ENCODE data around the gene MTA1. TPM values are rescaled to one million over a fixed set of nuclear protein-coding genes. Genes with fewer than 3 reads are reported as not detected.
A peak's percentile ranks its signal among the peaks of the same experiment; 100 is the strongest.

Gene MTA1
- total RNA-seq, 1 experiment from 2014 or later, result 238 TPM

DNA sequence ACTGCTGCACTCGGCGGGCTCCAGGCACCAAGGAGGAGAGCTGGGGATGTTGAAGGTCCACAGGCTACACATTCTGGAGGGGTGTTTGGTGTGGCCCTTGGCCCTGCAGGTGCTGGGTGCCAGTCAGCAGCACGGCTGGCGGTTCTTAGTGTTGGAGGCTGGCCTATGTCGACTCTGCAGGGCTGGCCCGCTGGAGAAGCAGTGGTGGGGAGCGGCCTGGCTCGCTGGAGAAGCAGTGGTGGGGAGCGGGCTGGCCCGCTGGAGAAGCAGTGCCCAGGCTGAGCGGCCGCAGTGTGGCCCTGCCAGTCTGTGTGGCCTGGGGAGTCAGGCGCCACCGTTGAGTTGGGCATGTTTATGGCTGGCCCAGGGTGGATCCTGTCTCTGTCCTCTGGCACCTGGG is 27.3 kb downstream of the MTA1 start:
- Histone ChIP-seq H3K4me1 (ENCODE audit: insufficient read depth, low read length, poor library complexity, severe bottlenecking) (peaks cover 4% of the 10 kb centered on the region), H3K4me3 (ENCODE audit: low read depth, low read length, poor library complexity, severe bottlenecking) (no peak overlapping the region), H3K36me3 (ENCODE audit: insufficient read depth, low read length, poor library complexity, severe bottlenecking) (peaks cover 54% of the 10 kb centered on the region), H3K27ac (ENCODE audit: low read depth, low read length, poor library complexity, severe bottlenecking) (no peak overlapping the region), H3K27me3 (replicated peaks; ENCODE audit: insufficient read depth, low read depth, low read length, poor library complexity) (no peaks in the 10 kb centered on the region), H3K9me3 (ENCODE audit: low read depth, low read length, poor library complexity, severe bottlenecking) (no peaks in the 10 kb centered on the region)
- intact Hi-C loops (cut with micrococcal nuclease; ENCODE audit: unreplicated experiment), result no loop called here
- ChIA-PET POLR2A (ENCODE audit: low non-redundant PET) (no interaction called here), CTCF (no interaction called here)
- BruUV-seq (replicated peaks), result no TSS peak
- no peak for DNase-seq (ENCODE audit: low spot score)
- TF ChIP-seq EZH2 (IDR thresholded peaks at IDR 0.05; ENCODE audit: borderline replicate concordance, low read depth, low read length, poor library complexity, severe bottlenecking) (no peak), CTCF (conservative IDR thresholded peaks at IDR 0.05; ENCODE audit: low read depth, low read length) (no peak)

- TF ChIP-seq EZH2 (IDR thresholded peaks at IDR 0.05; ENCODE audit: borderline replicate concordance, low read depth, low read length, poor library complexity, severe bottlenecking) (no peak), CTCF (conservative IDR thresholded peaks at IDR 0.05; ENCODE audit: low read depth, low read length) (no peak)
- no peak overlapping the region for H3K4me3 ChIP-seq (ENCODE audit: low read depth, low read length, poor library complexity, severe bottlenecking)
- intact Hi-C loops (cut with micrococcal nuclease; ENCODE audit: unreplicated experiment), result loop anchor here (2.0 kb wide), 1 partner anchor 41 kb away; no protein-coding TSS in a partner anchor
- no peaks in the 10 kb centered on the region for H3K27me3 ChIP-seq (replicated peaks; ENCODE audit: insufficient read depth, low read depth, low read length, poor library complexity)
- peaks cover 56% of the 10 kb centered on the region for H3K36me3 ChIP-seq (ENCODE audit: insufficient read depth, low read length, poor library complexity, severe bottlenecking)
- no peaks in the 10 kb centered on the region for H3K9me3 ChIP-seq (ENCODE audit: low read depth, low read length, poor library complexity, severe bottlenecking)
- POLR2A ChIA-PET (ENCODE audit: low non-redundant PET), result no interaction called here
- peak overlapping the region; percentile 53 for H3K27ac ChIP-seq (ENCODE audit: low read depth, low read length, poor library complexity, severe bottlenecking)
- peaks cover 4% of the 10 kb centered on the region for H3K4me1 ChIP-seq (ENCODE audit: insufficient read depth, low read length, poor library complexity, severe bottlenecking)
- CTCF ChIA-PET, result interaction anchor here (0.6 to 1.1 kb wide), 2 partner anchors 10 to 23 kb away, joined by 4 to 5 read pairs; no protein-coding TSS in a partner anchor
- no TSS peak for BruUV-seq (replicated peaks)
- no peak for DNase-seq (ENCODE audit: low spot score)
Measured at GRCh38 chr14:105447651-105448640, 28.3 kb downstream of the MTA1 start.

DNA sequence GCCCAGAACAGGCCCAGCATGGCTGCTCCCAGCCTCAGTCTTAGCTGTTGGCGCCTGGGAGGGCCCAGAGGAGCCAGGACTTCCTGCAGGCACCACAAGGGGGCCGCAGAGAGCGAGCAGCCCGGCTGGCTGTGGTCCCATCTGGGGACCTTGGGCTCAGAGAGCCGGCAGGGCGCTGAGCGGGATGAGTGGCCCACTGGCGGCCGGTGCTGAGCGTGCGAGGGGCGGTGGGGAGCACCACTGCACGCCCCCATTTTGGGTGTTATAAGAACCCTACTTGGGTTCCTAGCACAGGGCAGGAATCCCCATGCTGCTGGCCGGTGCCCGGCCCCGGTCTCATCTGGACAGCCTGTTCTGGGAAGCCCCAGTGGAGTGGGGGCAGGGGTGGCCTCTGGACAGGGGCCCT is 29.1 kb downstream of the MTA1 start:
- Histone ChIP-seq H3K27me3 (replicated peaks; ENCODE audit: insufficient read depth, low read depth, low read length, poor library complexity) (no peaks in the 10 kb centered on the region), H3K9me3 (ENCODE audit: low read depth, low read length, poor library complexity, severe bottlenecking) (no peaks in the 10 kb centered on the region), H3K36me3 (ENCODE audit: insufficient read depth, low read length, poor library complexity, severe bottlenecking) (peaks cover 57% of the 10 kb centered on the region), H3K4me1 (ENCODE audit: insufficient read depth, low read length, poor library complexity, severe bottlenecking) (peaks cover 4% of the 10 kb centered on the region), H3K4me3 (ENCODE audit: low read depth, low read length, poor library complexity, severe bottlenecking) (no peak overlapping the region), H3K27ac (ENCODE audit: low read depth, low read length, poor library complexity, severe bottlenecking) (no peak overlapping the region)
- ChIA-PET CTCF (interaction anchor here (0.6 to 1.1 kb wide), 2 partner anchors 11 to 22 kb away, joined by 4 to 5 read pairs; no protein-coding TSS in a partner anchor), POLR2A (ENCODE audit: low non-redundant PET) (no interaction called here)
- peak; percentile 79 for DNase-seq (ENCODE audit: low spot score)
- TF ChIP-seq CTCF (conservative IDR thresholded peaks at IDR 0.05; ENCODE audit: low read depth, low read length) (peak; percentile 89), EZH2 (IDR thresholded peaks at IDR 0.05; ENCODE audit: borderline replicate concordance, low read depth, low read length, poor library complexity, severe bottlenecking) (no peak)
- intact Hi-C loops (cut with micrococcal nuclease; ENCODE audit: unreplicated experiment), result loop anchor here (2.0 kb wide), 1 partner anchor 40 kb away; no protein-coding TSS in a partner anchor
- no TSS peak for BruUV-seq (replicated peaks)
